GM10248 (cell line): ENCODE measurements around the gene TES.

Experiments
- CTCF ChIA-PET: fragments of 300-600 bp; sonication (Branson Sonifier 250); formaldehyde crosslinking; extraction: SDS; loops from one replicate; lab custom pipeline; 2021; ENCODE audit warnings: antibody characterized with exemption; lab: Yijun Ruan, JAX
- POLR2A ChIA-PET: fragments of 350-650 bp; sonication (Branson Sonifier 250); formaldehyde crosslinking; extraction: SDS; loops from one replicate; lab custom pipeline; 2020; ENCODE audit warnings: antibody characterized with exemption; lab: Yijun Ruan, JAX
- DNase-seq: peaks from one replicate; pipeline ENCODE4 v3.0.0; 2012; ENCODE audit errors: extremely low spot score
- CTCF ChIP-seq: IDR thresholded peaks from 2 replicates; pipeline ENCODE4 v1.5.1; 2012; ENCODE audit warnings: mild to moderate bottlenecking, low read depth; ENCODE audit errors: extremely low read depth, missing control alignments, control extremely low read depth

TES gene

GRCh38 chr7:116227678-116228239, 17.4 kb downstream of the TES start:
- POLR2A ChIA-PET, result no interaction called here
- TF ChIP-seq CTCF, result no peak
- CTCF ChIA-PET, result interaction anchor here (0.9 to 15.3 kb wide), 4 partner anchors 8 to 45 kb away, joined by 3 to 345 read pairs (median 48); partner anchors contain the start of gene TES
- no peak for DNase-seq

- TF ChIP-seq CTCF, result no peak
- POLR2A ChIA-PET, result no interaction called here
- DNase-seq, result no peak
- CTCF ChIA-PET, result interaction anchor here (0.9 to 15.3 kb wide), 6 partner anchors 13 to 364 kb away, joined by 3 to 345 read pairs (median 3); partner anchors contain the start of gene TES
Observed at GRCh38 chr7:116228241-116228640, 17.9 kb downstream of the TES start.

DNA sequence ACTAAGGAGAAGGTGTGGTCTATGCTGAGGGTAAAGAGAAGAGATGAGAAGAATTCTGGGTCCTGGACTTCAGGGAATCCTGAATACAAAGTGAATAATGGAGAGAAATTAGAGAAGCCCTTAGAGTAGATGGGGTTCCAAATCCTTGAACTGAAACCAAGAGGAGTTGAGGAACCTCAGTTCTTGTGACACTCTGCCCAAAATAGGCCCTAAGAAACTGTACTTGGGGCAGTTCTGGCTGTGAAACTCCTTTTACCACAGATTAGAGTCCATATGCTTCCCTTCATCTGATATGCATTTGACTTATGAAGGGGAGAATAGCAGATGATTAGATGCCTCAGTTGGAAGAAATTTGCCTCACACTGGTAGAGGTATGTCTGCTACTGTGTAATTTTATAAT, 19.0 kb downstream of the TES start:
- ChIA-PET POLR2A (no interaction called here), CTCF (interaction anchor here (0.7 to 15.3 kb wide), 12 partner anchors 10 to 363 kb away, joined by 3 to 345 read pairs (median 3); partner anchors contain the start of gene TES)
- TF ChIP-seq CTCF, result no peak
- no peak for DNase-seq

GRCh38 chr7:116230191-116231005, 20.1 kb downstream of the TES start:
- POLR2A ChIA-PET, result no interaction called here
- CTCF ChIA-PET, result interaction anchor here (0.7 to 15.3 kb wide), 18 partner anchors 10 to 358 kb away, joined by 3 to 345 read pairs (median 4); partner anchors contain the start of gene TES
- DNase-seq, result no peak
- no peak for TF ChIP-seq CTCF

GRCh38 chr7:116231543-116231942, 21.2 kb downstream of the TES start:
- TF ChIP-seq CTCF, result no peak
- DNase-seq, result no peak
- POLR2A ChIA-PET, result no interaction called here
- CTCF ChIA-PET, result interaction anchor here (1.1 to 15.3 kb wide), 9 partner anchors 15 to 359 kb away, joined by 3 to 345 read pairs (median 8); partner anchors contain the start of gene TES

DNA sequence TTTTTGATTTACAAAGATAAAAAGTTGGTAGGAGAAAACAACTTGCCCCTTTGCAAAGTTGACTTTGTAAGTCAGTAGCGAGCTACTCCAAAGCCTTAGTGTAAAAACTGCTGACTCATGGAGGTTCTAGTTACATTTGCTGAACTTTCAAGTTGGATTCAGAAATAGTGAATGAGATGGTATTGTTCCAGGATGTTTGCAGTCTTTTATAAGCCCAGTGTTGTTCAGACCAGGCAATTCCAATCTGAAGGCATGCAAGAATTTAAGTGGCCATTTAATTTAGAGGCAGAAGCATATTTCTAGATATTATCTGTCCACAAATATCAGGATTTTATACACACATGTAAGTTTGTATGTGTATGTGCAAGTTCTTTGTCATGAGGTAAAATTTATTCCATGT, 21.6 kb downstream of the TES start:
- ChIA-PET CTCF (interaction anchor here (1.1 to 15.3 kb wide), 13 partner anchors 7 to 359 kb away, joined by 3 to 345 read pairs (median 6); partner anchors contain the start of gene TES), POLR2A (no interaction called here)
- no peak for DNase-seq
- no peak for TF ChIP-seq CTCF
